Smooth muscle cell (in vitro differentiated cells): Measurements from ENCODE around the gene ZNF324B. TPM values are rescaled to one million over a fixed set of nuclear protein-coding genes. Genes with fewer than 3 reads are reported as not detected.

Source experiments
- DNase-seq: peaks from one replicate; lab custom pipeline; 2025; ENCODE audit not compliant: unreplicated experiment; lab: John Stamatoyannopoulos, UW
- H2AFZ ChIP-seq: fragments of 200-600 bp; sonication (generic); 2 replicates; pipeline ENCODE4 v1.6.0; 2016; ENCODE audit warnings: antibody characterized with exemption, low read depth, mild to moderate bottlenecking
- H3F3A ChIP-seq: fragments of 200-600 bp; sonication (generic); 2 replicates; pipeline ENCODE4 v1.6.0; 2017; ENCODE audit warnings: antibody characterized with exemption, low read depth
- H3K27ac ChIP-seq: fragments of 200-600 bp; sonication (generic); 2 replicates; pipeline ENCODE4 v1.5.1; 2016; ENCODE audit warnings: low read depth, mild to moderate bottlenecking
- H3K27me3 ChIP-seq: fragments of 200-600 bp; sonication (generic); 2 replicates; pipeline ENCODE4 v1.6.1; 2016; ENCODE audit warnings: low read depth, mild to moderate bottlenecking
- H3K36me3 ChIP-seq: fragments of 200-600 bp; sonication (generic); 2 replicates; pipeline ENCODE4 v1.5.1; 2016; ENCODE audit warnings: low read depth
- H3K4me1 ChIP-seq: fragments of 200-600 bp; sonication (generic); 2 replicates; pipeline ENCODE4 v1.5.1; 2016; ENCODE audit warnings: low read depth
- H3K4me2 ChIP-seq: fragments of 200-600 bp; sonication (generic); 2 replicates; pipeline ENCODE4 v1.6.0; 2016; ENCODE audit warnings: mild to moderate bottlenecking
- H3K4me3 ChIP-seq: fragments of 200-600 bp; sonication (generic); 2 replicates; pipeline ENCODE4 v1.5.1; 2016; ENCODE audit warnings: mild to moderate bottlenecking
- H3K79me2 ChIP-seq: fragments of 200-600 bp; sonication (generic); 2 replicates; pipeline ENCODE4 v1.6.0; 2016; ENCODE audit warnings: low read depth, mild to moderate bottlenecking
- H3K9ac ChIP-seq: fragments of 200-600 bp; sonication (generic); 2 replicates; pipeline ENCODE4 v1.6.0; 2016; ENCODE audit warnings: low read depth
- H3K9me3 ChIP-seq: fragments of 200-600 bp; sonication (generic); replicated peaks from 2 replicates; pipeline ENCODE4 v1.5.1; 2016; ENCODE audit warnings: low read depth
- H4K20me1 ChIP-seq: fragments of 200-600 bp; sonication (generic); 2 replicates; pipeline ENCODE4 v1.6.0; 2016; ENCODE audit warnings: low read depth
- CTCF ChIP-seq: fragments of 200-600 bp; sonication (generic); IDR thresholded peaks from 2 replicates; pipeline ENCODE4 v1.5.1; 2017; ENCODE audit warnings: borderline replicate concordance, mild to moderate bottlenecking, antibody characterized with exemption; ENCODE audit not compliant: insufficient read depth, poor library complexity, severe bottlenecking
- WGBS: methylation state at CpG from one replicate; pipeline ENCODE4 v1.1.7; 2016; ENCODE audit warnings: low lambda C conversion rate; 5-methylcytosine and 5-hydroxymethylcytosine counted together
- polyA plus RNA-seq: library from polyadenylated mRNA; unstranded; fragments of >200 nt; fragmentation: Nextera tagmentation; extraction: Ambion mirVana; gene quantifications from 2 replicates; pipeline ENCODE4 v1.2.1, GENCODE V29; 2016
- total RNA-seq: library from RNA; depleted of rRNA; stranded (reverse); fragments of >200 nt; gene quantifications from 2 replicates; pipeline ENCODE4 v1.2.3, GENCODE V29; 2014

The ZNF324B gene
- total and polyA plus RNA-seq, 2 experiments from 2014 or later: 2.6 to 3.1 TPM

GRCh38 chr19:58473775-58474174 lies 22.4 kb downstream of the ZNF324B start:
- Histone ChIP-seq H3K4me1 (peaks cover 16% of the 10 kb centered on the region), H3K4me2 (no peak overlapping the region), H4K20me1 (peaks cover 15% of the 10 kb centered on the region), H2AFZ (no peak overlapping the region), H3K9ac (no peak overlapping the region), H3K9me3 (no peaks in the 10 kb centered on the region), H3F3A (peaks cover 6% of the 10 kb centered on the region), H3K79me2 (no peaks in the 10 kb centered on the region), H3K27ac (no peak overlapping the region), H3K36me3 (no peaks in the 10 kb centered on the region), H3K27me3 (no peaks in the 10 kb centered on the region), H3K4me3 (no peak overlapping the region)
- TF ChIP-seq CTCF: no peak
- no peak for DNase-seq

GRCh38 chr19:58474291-58474996 lies 23.0 kb downstream of the ZNF324B start:
- no peak for TF ChIP-seq CTCF
- Histone ChIP-seq H3K9me3 (no peaks in the 10 kb centered on the region), H3K36me3 (no peaks in the 10 kb centered on the region), H3K9ac (peak overlapping the region; percentile 85), H3K4me1 (peaks cover 16% of the 10 kb centered on the region), H2AFZ (no peak overlapping the region), H3K27me3 (no peaks in the 10 kb centered on the region), H3K79me2 (no peaks in the 10 kb centered on the region), H3F3A (peaks cover 6% of the 10 kb centered on the region), H4K20me1 (peaks cover 9% of the 10 kb centered on the region), H3K4me2 (peak overlapping the region; percentile 89), H3K4me3 (peak overlapping the region; percentile 54), H3K27ac (peak overlapping the region; percentile 96)
- DNase-seq: no peak
- WGBS: 77% methylated on average over 12 of the region's 12 CpGs

- Histone ChIP-seq H3K9me3 (no peaks in the 10 kb centered on the region), H3K27me3 (no peaks in the 10 kb centered on the region), H3K79me2 (no peaks in the 10 kb centered on the region), H3K36me3 (no peaks in the 10 kb centered on the region), H3K4me3 (peak overlapping the region; percentile 54), H3K9ac (peak overlapping the region; percentile 85), H3F3A (peaks cover 6% of the 10 kb centered on the region), H4K20me1 (peaks cover 7% of the 10 kb centered on the region), H3K4me1 (peaks cover 16% of the 10 kb centered on the region), H3K4me2 (peak overlapping the region; percentile 89), H2AFZ (no peak overlapping the region), H3K27ac (peak overlapping the region; percentile 96)
- no peak for DNase-seq
- 29% methylated on average over 27 of the region's 27 CpGs for WGBS
- no peak for TF ChIP-seq CTCF
These were observed 23.7 kb downstream of the ZNF324B start for GRCh38 chr19:58474997-58475713.
